T-helper 22 cell (primary cell): Measurements from ENCODE around the gene HECTD4.

Experiments
- DNase-seq: peaks from one replicate; pipeline ENCODE4 v3.0.0-alpha.2; 2020; ENCODE audit warnings: low read depth

HECTD4 gene

DNA sequence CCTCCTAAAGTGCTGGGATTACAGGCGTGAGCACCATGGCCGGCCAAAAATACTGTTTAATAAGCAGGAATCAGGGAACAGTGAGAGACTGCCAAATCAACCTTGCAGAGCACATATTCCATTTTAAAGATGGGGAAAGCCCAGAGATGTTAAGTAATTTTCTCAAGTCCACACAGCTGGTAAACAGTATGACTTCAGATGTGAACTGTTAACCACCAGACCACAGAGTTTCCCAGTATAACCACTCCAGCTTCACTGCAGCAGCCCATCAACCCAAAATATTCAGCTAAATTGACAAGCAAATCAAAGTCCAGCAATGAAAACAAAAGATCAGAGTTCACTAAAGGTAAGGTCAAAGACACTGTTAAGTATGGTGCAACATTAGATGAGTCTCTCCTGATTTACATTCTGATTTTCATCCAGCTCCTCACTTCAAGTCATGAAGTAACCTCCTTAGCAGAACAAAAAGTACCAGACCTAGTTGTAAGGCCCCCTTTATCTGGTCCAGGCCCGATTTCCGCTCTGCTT, 174.8 kb downstream of the HECTD4 start:
- no peak for DNase-seq

DNA sequence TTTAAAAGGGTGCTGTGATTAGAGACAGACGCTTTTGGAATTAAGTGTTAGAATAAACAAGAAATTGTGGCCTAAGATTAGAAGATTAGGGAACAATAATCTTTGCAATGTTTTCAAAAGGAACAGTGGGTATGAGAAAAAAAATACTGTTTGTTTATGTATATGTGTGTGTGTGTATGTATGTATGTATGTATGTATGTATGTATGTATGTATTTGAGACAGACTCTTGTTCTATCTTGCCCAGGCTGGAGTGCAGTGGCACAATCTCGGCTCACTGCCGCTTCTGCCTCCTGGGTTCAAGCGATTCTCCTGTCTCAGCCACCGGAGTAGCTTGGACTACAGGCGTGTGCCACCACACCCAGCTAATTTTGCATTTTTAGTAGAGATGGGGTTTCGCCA, 175.3 kb downstream of the HECTD4 start:
- DNase-seq: no peak

DNA sequence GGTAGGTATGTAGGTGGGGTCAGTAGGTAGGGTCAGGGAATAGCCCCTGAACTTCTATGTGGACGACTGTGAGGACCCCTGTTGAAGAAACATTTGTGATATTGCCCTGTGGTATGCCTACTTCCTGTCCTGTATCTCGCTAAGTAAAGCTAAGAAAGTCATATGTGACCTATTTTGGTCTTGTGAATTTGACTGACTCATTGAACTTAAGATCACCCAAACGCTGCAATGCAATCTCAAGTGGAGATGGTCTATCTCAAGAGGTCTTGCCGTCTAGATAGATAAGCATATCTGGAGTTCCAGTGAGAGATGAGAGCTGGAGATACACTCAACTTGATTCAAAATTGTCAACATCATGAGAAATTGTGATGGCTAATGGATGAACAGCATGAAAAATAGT, 183.1 kb downstream of the HECTD4 start:
- DNase-seq: no peak

DNA sequence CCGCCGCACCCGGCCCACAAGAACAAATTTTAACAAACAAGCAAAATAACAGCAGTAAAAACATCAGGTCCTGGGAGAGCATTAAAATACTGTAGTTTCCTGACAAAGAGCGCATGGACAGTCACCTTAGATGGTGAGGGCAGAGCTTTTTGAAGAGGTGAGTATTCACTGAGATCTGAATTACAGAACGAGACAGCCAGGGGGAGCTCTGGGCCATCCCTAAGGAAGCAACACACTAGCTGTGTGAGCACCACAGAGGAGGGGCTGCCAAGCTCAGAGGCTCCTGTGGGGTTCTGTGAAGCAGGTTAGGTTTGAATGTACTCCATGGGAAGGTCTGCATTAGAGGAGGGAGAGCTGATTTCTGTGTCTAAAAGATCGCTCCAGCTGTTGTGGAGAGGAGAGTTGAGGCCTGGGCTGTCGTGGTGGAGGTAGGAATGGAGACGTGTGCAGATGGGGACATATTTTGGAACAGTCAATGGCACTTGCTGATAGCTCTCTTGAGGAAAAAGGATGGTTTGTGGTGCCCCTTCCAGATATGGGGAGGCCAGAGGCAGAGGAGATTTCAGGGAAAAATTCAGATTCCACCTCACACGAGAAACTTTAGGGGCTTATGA, 184.0 kb downstream of the HECTD4 start:
- no peak for DNase-seq

DNA sequence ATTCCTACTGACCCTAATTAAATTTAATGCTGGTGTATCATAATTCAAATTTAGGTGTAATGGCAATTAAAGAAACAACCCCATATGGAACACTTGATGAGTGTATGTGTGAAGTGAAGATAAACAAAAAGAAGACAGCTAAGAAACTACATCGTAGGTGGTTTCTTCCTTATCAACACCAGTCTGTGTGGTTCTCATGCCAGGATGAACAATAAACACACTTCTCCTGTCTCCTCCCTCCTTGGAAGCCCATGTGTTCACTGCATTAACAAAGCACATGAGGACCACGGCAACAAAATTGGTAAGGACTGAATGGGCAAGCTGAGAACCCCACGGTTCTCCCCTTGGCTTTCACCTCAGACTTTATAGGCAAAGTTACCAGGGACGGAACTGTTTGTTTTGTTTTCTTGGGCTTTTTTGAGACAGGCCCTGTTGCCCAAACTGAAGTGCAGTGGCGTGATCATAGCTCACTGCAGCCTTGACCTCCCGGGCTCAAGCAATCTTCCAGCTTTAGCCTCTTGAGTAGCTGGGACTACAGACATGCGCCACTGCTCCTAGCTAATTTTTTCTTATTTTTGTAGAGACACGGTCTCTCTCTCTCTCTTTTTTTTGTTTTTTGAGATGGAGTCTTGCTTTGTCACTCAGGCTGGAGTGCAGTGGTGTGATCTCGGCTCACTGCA, 185.9 kb downstream of the HECTD4 start:
- no peak for DNase-seq

DNA sequence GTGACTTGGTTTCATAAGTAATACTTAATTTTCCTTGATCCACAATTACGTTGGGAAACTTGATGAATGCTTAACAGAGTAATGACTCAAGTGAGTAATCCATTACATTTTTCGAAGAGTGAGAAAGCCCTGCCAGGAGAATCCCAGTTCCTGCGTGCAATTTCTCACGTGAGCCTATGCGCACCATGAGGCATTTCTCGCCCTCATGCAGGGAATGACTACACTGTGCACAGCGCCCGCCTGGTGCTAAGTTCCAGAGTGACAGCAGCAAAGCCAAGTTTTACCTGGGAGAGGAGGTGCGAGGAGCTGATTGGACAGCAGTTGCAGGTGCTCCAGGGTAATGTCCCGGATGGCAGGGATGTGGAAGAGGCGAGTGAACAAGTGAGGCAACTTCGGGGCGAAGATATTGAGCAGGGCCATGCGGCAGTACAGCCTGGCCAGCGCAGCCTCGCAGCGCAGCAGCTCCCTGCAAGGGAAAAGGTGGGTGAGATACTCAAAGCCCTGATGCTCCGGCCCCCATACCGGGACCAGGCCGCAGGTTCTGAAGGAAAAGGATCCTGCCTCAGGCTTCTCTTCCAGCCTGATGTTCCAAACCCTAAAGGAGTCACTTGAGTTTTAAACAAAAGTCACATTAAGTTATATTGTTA, 187.5 kb downstream of the HECTD4 start:
- DNase-seq: no peak

DNA sequence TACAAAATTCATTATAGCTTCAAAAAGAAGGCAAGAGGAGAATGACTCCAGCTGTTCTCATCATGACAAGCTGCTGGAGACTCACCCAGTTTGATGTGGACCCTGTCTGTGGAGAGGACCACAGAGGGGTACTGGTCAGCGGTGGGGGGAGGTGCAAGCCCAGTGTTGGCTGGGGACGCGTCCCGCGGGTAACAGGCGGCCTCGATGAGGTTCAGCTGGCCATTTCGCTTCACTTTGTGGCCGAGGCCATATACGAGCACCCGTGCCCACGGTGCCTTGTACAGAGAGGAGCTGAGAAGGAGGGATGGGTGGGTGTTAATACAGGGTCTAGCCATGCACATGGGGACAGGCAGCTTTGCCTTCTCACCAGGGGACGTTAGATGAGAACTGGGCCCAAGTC, 189.8 kb downstream of the HECTD4 start:
- DNase-seq: no peak

DNA sequence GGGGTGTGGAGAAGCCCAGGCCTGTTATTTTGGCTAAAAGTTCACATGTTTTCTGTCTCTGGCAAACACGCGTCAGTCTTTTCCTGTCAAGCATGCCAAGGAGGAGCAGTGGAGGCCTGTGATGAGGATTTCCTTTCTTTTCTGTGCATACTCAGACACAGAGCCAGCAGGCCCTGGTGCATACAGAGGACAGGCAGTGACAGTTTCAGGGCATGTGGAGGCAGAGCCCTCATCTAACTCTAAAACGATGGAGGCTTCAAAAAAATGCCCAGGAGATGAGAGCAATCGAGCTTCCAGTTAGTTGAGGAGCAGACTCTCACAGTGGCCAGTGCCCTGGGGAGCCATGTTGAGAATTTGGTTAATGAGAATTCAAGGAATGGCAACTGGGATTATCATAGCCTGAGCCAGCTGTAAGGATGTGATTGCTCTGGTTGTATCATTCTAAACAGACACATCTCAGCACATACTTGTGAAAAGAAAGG, 190.3 kb downstream of the HECTD4 start:
- DNase-seq: no peak

DNA sequence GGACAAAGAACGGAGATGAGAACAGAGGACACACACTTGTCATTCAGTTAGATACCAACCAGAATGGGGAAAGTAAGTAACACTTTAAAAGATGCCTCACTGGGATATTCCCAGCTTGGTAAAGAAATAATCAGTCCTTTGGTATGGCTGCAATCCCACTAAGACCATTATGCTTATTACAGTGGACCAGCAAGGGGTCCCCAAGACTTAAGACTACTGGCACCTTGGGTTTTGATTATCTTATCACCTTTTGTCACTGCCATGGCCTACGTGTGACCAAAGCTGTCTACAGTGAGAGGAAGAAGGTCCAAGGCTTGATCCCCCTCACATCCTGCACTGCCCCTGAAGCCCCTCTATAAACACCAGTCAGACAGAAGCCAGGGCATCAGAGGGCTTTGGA, 191.0 kb downstream of the HECTD4 start:
- DNase-seq: no peak

DNA sequence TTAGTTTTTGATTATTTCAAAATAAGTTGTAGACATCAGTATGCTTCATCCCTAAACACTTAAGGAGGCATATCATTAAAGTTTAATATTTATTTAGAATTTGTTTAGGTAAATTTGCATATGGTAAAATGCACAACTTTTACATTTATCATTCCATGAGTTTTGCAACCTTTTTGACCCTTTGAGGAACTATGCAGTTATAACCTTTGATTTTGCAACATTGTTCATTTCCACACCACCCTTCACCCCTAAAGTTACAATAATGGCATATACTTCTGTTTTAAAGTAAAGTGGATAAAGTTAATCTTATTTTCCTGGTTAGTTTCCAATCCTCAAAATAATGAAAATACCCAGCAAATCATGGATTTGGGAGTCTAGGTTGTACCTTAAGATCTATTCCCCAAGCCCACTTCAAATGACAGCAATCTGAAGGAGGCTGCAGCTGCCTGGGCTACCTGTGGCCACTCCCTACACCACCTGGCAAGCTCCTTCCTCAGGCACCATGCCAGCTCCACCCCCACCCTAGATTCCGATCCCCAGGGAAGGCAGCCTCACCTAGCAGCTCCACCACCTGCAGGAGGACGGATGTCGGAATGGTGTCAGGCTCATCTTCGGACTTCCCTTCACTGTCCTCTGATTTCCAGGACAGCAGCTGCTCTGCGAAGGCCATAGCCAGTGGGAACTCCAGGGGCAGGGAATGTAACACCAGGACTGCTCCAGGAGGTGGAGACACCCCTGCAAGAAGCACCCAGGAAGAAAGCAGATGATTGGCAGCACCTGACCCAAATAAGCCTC, 191.8 kb downstream of the HECTD4 start:
- DNase-seq: no peak

DNA sequence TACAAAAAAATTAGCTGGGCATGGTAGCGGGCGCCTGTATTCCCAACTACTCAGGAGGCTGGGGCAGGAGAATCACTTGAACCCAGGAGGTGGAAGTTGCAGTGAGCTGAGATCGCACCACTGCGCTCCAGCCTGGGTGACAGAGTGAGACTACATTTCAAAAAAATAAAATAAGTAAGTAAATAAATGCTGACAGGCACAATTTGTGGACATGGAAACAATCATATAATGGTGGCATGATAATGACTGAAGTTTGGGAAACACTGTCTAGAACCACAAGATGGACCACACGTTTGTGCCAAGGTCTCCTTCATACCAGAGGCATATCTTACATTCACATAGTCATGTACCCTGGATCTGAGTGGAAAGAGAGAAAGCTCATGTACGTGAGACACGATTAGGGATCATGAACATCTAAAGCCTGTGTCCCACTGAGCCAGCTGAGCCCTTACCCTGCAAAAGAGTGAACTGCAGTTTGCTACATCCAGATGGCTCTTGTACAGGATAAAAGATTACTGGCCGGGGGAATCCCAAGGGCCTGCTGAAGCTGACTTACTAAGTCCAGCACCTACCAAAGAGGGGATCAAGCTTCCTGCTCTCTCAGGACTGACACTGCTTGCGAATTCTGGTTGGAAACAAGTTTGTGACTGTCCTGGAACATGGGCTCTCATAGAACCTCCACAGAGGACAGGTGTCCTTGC, 194.0 kb downstream of the HECTD4 start:
- no peak for DNase-seq

DNA sequence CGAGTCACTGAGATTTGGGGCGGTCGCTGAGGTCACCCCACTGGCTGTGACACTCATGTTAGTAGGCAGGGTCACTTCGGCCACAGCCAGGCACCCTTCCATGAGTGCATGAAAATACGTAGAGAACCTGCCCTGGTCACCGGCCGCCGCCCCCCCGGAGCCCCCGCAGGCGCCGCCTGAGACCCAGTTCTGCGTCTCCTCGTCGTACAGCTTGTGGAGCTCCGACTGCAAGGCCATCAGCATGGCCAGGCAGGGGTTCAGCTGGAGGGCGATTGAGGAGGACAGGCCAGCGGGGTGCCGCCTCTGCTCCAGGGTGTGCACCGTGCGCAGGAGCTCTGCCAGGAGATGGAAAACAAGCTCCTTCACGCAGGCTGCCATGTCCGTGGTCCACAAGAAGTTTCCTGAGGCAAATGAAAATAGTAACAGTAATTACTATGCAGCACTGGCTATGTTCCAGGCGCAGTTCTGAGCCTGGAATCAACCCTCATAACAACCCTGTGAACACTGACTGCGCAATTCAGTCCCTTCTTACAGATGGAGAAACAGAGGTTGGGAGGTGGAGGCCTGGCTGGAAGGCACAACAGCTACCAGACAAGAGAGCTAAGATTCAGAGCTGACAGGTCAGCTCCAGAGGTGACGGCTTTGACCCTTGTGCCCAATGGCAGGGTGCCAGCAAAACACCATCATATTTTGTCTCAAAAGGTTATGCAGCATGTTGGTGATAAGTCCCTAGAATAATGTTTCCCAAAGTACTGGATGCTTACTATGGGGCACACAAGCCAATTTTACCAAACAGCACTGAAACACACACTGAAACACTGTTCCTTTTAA, 196.9 kb downstream of the HECTD4 start:
- DNase-seq: no peak

DNA sequence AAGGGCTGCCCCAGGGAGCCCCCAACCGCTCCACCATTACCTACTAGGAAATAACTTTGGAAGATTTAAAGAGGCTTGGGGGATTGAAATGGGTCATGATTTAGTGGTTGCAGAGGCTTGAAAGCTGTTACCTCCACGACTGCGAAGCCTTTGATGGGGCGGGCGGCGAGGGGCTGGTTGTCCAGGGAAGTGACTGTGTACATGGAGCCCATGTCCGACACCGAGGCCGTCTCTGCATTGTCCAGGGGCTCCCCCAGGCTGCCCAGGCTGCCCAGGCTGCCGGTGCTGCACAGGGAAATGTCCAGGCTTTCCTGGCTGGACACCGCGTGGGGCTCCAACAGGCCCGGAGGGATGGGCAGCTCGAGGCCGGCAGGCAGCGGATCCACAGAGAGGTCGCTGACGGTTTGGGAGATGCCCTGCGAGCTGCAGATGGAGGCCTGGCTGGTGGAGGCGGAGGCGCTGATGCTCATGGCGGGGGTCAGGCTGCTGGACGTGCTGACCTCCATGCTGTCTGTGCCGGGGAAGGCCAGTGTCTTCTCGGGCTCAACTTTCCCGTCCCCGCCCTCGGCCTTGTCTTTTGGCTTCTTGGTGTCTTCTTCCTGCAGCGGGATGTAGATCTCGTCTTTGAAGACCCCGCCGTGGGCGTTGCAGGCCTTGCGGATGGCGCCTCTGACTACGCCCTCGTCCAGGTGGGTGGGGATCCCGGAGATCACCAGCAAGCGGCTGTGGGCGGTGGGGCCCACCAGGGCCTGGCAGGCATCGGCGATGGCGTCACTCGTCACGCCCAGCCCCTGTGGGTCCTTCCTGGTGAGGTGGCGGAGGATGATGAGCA, 198.0 kb downstream of the HECTD4 start:
- DNase-seq: no peak

DNA sequence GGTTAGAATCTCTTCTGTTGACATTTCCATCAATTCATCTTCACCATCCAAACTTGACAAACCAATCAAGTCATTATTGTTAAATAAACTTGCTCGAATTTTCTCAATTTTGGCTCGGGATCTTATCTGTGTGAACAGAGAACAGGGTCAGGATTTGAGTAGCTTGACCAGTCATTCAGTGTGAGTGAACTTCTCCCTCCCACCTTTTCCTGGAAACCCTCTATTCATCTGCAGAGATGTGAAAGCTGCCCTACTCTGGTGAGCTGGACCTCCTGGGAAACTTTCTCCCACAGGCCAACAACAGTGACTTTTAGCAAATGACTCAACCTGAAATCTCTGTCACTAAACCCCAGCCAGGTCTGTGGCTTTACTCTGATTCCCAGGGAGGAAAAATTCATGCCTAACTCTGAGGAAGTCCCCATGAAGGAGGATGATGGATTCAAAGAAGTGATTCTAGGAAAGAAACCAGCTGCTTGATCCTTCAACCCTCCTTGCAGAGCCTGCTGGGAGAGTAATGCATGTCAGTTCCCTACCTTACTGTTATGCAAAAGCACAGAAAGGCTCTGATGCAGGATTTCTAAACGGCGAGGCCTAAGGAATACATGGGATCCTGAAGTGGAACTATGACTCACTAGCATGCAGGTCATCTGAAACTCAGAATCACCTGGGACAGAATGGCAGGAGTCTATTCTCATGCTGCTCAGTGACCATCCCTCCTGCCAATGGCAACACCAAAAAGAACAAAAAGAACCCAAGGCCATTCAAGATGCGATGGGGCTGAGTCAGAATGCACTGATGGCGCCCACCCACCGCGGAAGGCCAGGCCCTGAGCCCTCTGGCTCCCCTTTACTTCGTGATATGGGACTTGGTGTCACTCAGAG, 198.8 kb downstream of the HECTD4 start:
- DNase-seq: no peak

DNA sequence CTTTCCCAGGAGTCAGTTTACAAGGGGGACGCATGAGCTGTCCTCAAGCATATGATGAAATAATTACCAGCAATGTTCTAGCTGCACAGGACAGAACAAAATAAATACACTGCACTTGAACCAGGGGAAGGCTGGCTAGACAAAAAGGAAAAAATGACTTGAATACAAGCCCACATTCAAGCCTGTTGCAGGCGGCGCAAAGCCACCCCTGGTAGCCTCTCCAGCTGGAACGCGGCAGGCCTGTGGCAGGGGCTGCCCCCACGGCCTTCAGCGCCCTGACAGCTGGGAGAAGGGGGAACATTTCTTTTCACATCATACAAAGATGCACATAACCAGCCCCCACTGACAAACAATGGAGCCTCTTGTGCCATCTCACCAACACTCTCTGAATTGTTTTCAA, 199.7 kb downstream of the HECTD4 start:
- DNase-seq: no peak

DNA sequence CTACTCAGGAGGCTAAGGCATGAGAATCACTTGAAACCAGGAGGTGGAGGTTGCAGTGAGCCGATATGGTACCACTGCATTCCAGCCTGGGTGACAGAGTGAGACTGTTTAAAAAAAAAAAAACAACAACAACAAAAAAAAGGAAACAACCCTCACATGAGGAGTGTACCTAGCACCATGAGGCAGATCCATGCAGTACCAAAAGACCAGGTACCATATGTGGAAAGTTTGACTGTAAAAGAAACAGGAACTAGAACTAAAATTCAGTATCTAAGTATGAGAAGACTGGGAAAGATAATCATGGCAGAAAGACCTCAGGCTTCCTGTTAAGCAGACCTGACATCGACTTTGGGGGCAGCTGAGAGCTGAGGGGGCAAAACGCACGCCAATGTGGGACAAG, 201.8 kb downstream of the HECTD4 start:
- DNase-seq: no peak

DNA sequence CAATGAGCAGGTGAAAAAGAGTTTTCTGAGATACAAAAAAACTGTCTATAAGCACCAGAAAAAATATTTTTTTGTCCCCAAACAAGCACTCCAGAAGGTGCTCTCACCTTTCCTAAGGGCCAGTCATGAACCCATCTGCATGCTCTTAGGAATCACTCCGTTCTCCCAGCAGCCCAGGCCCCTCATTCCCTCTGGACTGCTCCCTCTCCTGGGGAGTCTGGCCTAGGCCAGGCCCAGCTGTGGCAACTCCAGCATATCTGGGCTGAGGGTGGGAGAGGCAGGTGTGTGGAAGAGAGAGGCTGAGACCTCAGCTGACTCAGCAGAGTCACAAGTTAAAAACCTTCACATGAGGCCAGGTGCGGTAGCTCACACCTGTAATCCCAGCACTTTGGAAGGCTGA, 202.3 kb downstream of the HECTD4 start:
- no peak for DNase-seq

DNA sequence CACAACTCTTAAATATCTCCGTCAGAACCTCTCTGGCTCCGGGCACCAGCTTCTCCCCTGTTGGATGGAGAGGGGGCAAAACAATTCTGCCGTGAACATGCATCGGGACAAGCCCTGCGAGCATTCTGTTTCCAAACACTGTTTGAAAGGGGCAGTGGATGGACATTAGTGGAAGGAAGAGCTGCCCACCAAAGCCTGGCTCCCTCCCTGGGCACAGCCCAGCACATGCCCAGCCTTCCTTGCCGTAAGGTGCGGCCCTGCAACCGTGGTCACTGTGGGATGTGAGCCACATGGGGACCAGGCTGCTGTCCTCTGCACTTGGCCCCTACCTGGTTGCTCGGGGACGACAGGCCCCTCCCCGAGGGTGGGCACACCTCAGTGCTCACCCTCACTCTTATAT, 202.9 kb downstream of the HECTD4 start:
- no peak for DNase-seq

DNA sequence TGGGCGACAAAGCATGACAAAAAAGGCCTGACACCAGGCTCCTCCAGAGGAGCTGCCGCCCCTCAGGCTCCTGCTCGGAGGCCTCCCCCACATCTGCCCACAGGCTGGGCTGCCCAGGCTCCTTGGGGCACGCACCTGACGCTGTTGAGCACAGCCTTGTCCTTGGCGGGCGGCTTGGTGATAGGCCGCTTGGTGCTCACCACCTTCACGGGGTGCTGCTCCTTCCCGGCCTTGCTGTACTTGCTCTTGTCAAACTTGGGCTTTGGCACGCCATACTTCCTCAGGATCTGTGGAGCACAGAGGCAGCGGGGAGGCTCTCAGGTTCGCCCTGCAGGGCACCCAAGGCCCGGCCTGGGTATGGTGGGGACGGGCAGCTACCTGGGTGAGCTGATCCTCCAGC, 203.4 kb downstream of the HECTD4 start:
- no peak for DNase-seq
